Measurements from ENCODE around the gene GSG1. TPM values are rescaled to one million over a fixed set of nuclear protein-coding genes. Genes with fewer than 3 reads are reported as not detected.

The GSG1 gene
- total RNA-seq, 1 experiment from 2014 or later: 0.22 TPM

GRCh38 chr12:13075118-13075480 lies 28.4 kb downstream of the GSG1 start:
- no peaks in the 10 kb centered on the region; the same call in 1 of the 2 replicates for H3K4me1 ChIP-seq (ENCODE audit: insufficient read depth, low read length)
- no peak overlapping the region for H3K56ac ChIP-seq (ENCODE audit: insufficient read length, low read depth, low read length)
- peaks cover 34 to 59% (median 54%) of the 10 kb centered on the region in 3 experiments; a peak in 6 of 7 replicates for H3K36me3 Mint-ChIP-seq (ENCODE audit: insufficient read depth in 1 of 3, low read depth in 3 of 3)
- H2BK12ac ChIP-seq (ENCODE audit: insufficient read length, low read depth, low read length): no peak overlapping the region
- H4K91ac ChIP-seq (ENCODE audit: insufficient read length, low read depth, low read length): no peak overlapping the region
- H3K14ac ChIP-seq (ENCODE audit: insufficient read depth, low read length): no peak overlapping the region
- H2AK5ac ChIP-seq (ENCODE audit: insufficient read length, low read length): no peak overlapping the region
- H3K27ac ChIP-seq (ENCODE audit: insufficient read length, low read depth, low read length): no peak overlapping the region
- no peak overlapping the region for H3K23ac ChIP-seq (ENCODE audit: insufficient read length, low read depth, low read length)
- no peak overlapping the region for H2BK120ac ChIP-seq (ENCODE audit: low read depth, low read length, poor library complexity, severe bottlenecking)
- H3K9me3 Mint-ChIP-seq: peaks cover 0 to 3% of the 10 kb centered on the region in 2 experiments; a peak in 1 of 5 replicates
- no peak overlapping the region for H4K8ac ChIP-seq (replicated peaks; ENCODE audit: insufficient read length, low read depth, low read length)
- H2BK15ac ChIP-seq (ENCODE audit: low read depth, low read length): no peak overlapping the region
- H3K27me3 Mint-ChIP-seq (ENCODE audit: low read depth): no peaks in the 10 kb centered on the region
- no peak overlapping the region for H3T11ph ChIP-seq (ENCODE audit: low read length)
- DNase-seq: no peak
- TF ChIP-seq CTCF (conservative IDR thresholded peaks at IDR 0.05): no peak
- H3K79me1 ChIP-seq (ENCODE audit: insufficient read depth, low read depth, low read length, poor library complexity, severe bottlenecking): no peaks in the 10 kb centered on the region
- no peaks in the 10 kb centered on the region for H3K27me3 ChIP-seq (ENCODE audit: insufficient read depth, low read length)
- H4K5ac ChIP-seq (ENCODE audit: insufficient read length, low read depth, low read length): no peak overlapping the region
- no peak overlapping the region for H3K4me3 Mint-ChIP-seq
- no peak overlapping the region; a peak in 1 of 7 replicates for H3K27ac Mint-ChIP-seq
- H3K4me2 ChIP-seq (ENCODE audit: insufficient read depth, insufficient read length, low read length): no peak overlapping the region
- no peaks in the 10 kb centered on the region for H4K20me1 ChIP-seq (ENCODE audit: control insufficient read depth, insufficient read depth, insufficient read length)
- no peak overlapping the region for H2BK5ac ChIP-seq (ENCODE audit: insufficient read length, low read length)
- no peaks in the 10 kb centered on the region for H3K23me2 ChIP-seq (ENCODE audit: insufficient read length, low read depth, low read length, poor library complexity, severe bottlenecking)
- H3K4me1 Mint-ChIP-seq: peaks cover 13 to 14% of the 10 kb centered on the region in 2 experiments
- no peak overlapping the region for H2BK20ac ChIP-seq (ENCODE audit: low read depth, low read length, poor library complexity, severe bottlenecking)
- no peak overlapping the region for H3K9ac ChIP-seq (ENCODE audit: extremely low read depth, insufficient read length, low read length)
- H3K18ac ChIP-seq (ENCODE audit: insufficient read length, low read depth, low read length): no peak overlapping the region
- H3K79me2 ChIP-seq (ENCODE audit: insufficient read depth, low read length): 0 out of 2 replicates have a peak, but pooled peaks cover 2% of the 10 kb centered on the region
- no peak overlapping the region for H2AFZ ChIP-seq (ENCODE audit: low read length)
- H3K9me3 ChIP-seq (ENCODE audit: control insufficient read depth, low read depth, low read length): no peaks in the 10 kb centered on the region
- H3K4ac ChIP-seq (ENCODE audit: low read depth, low read length): no peak overlapping the region
